Uterine smooth muscle cell (primary cell): ENCODE results near the gene ARMCX2. TPM values are rescaled to one million over a fixed set of nuclear protein-coding genes. Genes with fewer than 3 reads are reported as not detected.

Source experiments
- total RNA-seq: library from RNA; depleted of rRNA; stranded (reverse); fragments of >200 nt; gene quantifications from 2 replicates; pipeline ENCODE4 v1.2.3, GENCODE V29; 2014

Gene ARMCX2
- 73.7 and 155 TPM in 2 replicates for total RNA-seq

GRCh38 chrX:101659601-101660063, at the start of gene ARMCX2:
ARMCX2 (minus strand) TSS chrX:101659850; CDS start chrX:101657588, 2,262 bp downstream.

DNA sequence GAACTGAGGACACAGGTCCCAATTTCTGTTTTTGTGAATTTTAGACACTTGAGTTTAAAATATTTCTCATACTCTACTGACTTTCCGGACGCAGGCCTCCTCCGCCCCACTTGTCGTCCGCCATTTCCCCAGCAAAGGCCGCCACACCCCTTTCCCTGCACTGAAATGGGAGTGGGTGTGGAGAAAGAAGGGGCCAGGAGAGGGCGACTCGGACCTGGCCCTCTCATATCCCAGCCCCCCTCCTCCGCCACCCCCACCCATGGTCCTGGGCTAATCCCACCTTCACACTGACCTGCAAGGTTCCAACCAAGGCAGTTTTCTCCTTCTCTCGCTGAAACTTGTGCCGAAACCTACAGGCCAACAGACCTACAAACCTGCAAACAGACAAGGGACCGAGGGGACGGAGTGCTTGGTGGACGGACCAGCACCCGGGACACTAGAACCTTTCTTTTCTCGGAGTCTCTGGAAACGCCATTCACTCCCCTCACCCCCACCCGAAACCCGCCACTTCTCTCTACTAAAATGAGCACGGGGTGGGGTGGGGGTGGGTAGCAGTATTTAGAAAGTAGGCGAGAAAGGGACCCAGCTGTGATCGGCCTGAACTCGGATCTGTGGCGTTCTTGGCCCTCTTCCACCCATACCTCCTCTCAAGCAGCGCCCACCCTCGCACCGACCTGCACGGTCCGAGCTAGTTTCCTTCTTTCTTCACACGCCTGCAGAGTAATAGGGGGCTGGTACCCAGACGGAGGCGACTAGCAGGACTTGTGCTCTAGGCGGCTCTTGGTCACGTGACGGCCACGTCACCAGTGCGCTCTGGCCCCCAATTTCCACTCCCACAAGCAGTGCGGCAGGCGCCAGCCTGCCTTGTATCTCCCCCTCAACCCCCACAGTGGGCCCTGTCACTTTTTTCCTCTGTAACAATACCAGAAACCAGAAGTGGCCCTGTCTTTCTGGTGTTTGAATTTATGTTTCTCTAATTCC, 42.1 kb downstream of the ARMCX2 start, which contains the start of gene ARMCX6:
Gene ARMCX6 (minus strand): TSS at position 790 of the 981 bp plus-strand sequence. CDS start 1,380 bp downstream, outside the sequence.

Other genes with a start within 250 kb of the ARMCX2 start
- gene ARMCX4, start 174.4 kb downstream of the ARMCX2 start, total RNA-seq: 8.2 and 9.5 TPM in 2 replicates
- 68.4 and 69.9 TPM in 2 replicates for gene ARMCX1, start 109.3 kb downstream of the ARMCX2 start, total RNA-seq
- 26.3 and 39.7 TPM in 2 replicates for gene ARMCX6, start 41.9 kb downstream of the ARMCX2 start, total RNA-seq
- 65.1 and 131 TPM in 2 replicates for gene ARMCX3, start 36.7 kb downstream of the ARMCX2 start, total RNA-seq